ENCODE results near the gene EMCN. TPM values are rescaled to one million over a fixed set of nuclear protein-coding genes. Genes with fewer than 3 reads are reported as not detected.

EMCN gene
- total RNA-seq, 1 experiment from 2014 or later: not detected

DNA sequence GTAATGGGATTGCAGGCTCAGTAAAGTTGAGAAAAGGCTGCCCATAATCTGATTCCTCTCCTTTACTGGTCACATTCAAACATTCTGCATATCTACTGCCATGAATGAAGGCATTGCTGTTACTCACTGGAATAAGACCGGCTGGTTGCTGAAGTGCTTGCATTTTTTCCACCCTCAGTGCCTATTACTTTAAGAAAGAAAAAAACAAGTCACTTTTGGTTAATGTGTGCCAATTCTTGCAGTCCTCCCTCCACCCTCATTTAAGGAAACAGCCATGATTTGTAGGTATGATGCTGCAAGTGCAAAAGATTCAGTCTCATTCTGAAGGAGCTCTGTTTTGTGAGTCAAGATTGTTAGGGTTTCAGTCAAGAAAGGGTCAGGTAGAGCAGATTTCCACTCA, 94.9 kb downstream of the EMCN start:
- Histone ChIP-seq H3K36me3 (ENCODE audit: low read depth) (no peaks in the 10 kb centered on the region), H3K9me3 (ENCODE audit: insufficient read depth, low read depth) (no peaks in the 10 kb centered on the region), H3K79me2 (ENCODE audit: low read depth) (no peaks in the 10 kb centered on the region), H3K4me3 (no peak overlapping the region), H4K20me1 (ENCODE audit: insufficient read depth) (no peaks in the 10 kb centered on the region), H3F3A (ENCODE audit: insufficient read depth, low read depth) (no peaks in the 10 kb centered on the region), H3K4me2 (no peak overlapping the region), H3K9me2 (ENCODE audit: insufficient read depth) (no peaks in the 10 kb centered on the region), H3K27me3 (ENCODE audit: insufficient read depth, low read depth) (no peaks in the 10 kb centered on the region), H2AFZ (no peak overlapping the region), H3K27ac (no peak overlapping the region), H3K4me1 (replicated peaks; ENCODE audit: insufficient read depth) (no peaks in the 10 kb centered on the region)
- no peak for DNase-seq
- CTCF ChIA-PET: interaction anchor here (0.7 kb wide), 1 partner anchor 316 kb away, joined by 3 read pairs; no protein-coding TSS in a partner anchor
- intact Hi-C loops (cut with micrococcal nuclease; ENCODE audit: unreplicated experiment): no loop called here
- BruUV-seq (replicated peaks): no TSS peak
- TF ChIP-seq EZH2 (IDR thresholded peaks at IDR 0.05; ENCODE audit: low read depth): no peak
- TF ChIP-seq, protein P1, sequence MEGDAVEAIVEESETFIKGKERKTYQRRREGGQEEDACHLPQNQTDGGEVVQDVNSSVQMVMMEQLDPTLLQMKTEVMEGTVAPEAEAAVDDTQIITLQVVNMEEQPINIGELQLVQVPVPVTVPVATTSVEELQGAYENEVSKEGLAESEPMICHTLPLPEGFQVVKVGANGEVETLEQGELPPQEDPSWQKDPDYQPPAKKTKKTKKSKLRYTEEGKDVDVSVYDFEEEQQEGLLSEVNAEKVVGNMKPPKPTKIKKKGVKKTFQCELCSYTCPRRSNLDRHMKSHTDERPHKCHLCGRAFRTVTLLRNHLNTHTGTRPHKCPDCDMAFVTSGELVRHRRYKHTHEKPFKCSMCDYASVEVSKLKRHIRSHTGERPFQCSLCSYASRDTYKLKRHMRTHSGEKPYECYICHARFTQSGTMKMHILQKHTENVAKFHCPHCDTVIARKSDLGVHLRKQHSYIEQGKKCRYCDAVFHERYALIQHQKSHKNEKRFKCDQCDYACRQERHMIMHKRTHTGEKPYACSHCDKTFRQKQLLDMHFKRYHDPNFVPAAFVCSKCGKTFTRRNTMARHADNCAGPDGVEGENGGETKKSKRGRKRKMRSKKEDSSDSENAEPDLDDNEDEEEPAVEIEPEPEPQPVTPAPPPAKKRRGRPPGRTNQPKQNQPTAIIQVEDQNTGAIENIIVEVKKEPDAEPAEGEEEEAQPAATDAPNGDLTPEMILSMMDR (conservative IDR thresholded peaks at IDR 0.05): no peak
- POLR2A ChIA-PET (ENCODE audit: unreplicated experiment): no interaction called here

DNA sequence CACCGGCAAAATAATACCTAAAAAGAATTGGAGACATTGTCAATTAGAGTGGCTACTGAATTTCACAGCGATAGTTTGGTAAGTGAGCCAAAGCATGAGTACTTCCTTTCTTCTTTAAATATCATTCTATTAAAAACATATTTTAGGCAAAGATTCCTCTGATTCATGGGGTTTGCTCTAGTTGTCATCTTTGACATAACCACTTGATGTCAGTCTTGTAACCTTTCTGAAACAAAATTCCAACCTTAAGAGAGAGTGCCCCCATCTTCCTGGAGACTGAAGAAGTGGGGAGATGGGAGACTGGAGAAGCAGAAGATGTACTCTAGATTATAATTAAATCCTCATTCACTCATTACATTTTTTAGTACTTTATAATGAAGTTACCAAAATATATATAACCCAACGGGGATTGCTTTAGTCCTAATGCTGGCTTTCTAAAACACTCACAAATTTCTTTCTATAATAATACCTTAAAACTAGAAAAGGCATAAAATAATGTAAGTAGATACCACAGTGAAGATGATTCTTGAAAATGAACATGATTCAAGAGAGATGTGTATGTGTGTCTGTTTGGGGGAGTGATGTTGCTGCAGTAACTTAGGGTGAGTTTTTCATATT, 96.4 kb downstream of the EMCN start:
- BruUV-seq (replicated peaks): no TSS peak
- Histone ChIP-seq H4K20me1 (ENCODE audit: insufficient read depth) (no peaks in the 10 kb centered on the region), H3K36me3 (ENCODE audit: low read depth) (no peaks in the 10 kb centered on the region), H3K4me3 (no peak overlapping the region), H3K4me1 (replicated peaks; ENCODE audit: insufficient read depth) (no peaks in the 10 kb centered on the region), H3K27ac (no peak overlapping the region), H3K27me3 (ENCODE audit: insufficient read depth, low read depth) (no peaks in the 10 kb centered on the region), H3K9me3 (ENCODE audit: insufficient read depth, low read depth) (no peaks in the 10 kb centered on the region), H3K79me2 (ENCODE audit: low read depth) (no peaks in the 10 kb centered on the region), H2AFZ (no peak overlapping the region), H3K4me2 (no peak overlapping the region), H3K9me2 (ENCODE audit: insufficient read depth) (no peaks in the 10 kb centered on the region), H3F3A (ENCODE audit: insufficient read depth, low read depth) (no peaks in the 10 kb centered on the region)
- CTCF ChIA-PET: no interaction called here
- intact Hi-C loops (cut with micrococcal nuclease; ENCODE audit: unreplicated experiment): loop anchor here (2.0 kb wide), 3 partner anchors 321 to 925 kb away; partner anchors contain the start of gene PPP3CA
- TF ChIP-seq, protein P1 (conservative IDR thresholded peaks at IDR 0.05): peak; percentile 73
- no peak for TF ChIP-seq EZH2 (IDR thresholded peaks at IDR 0.05; ENCODE audit: low read depth)
- DNase-seq: no peak
- POLR2A ChIA-PET (ENCODE audit: unreplicated experiment): no interaction called here

DNA sequence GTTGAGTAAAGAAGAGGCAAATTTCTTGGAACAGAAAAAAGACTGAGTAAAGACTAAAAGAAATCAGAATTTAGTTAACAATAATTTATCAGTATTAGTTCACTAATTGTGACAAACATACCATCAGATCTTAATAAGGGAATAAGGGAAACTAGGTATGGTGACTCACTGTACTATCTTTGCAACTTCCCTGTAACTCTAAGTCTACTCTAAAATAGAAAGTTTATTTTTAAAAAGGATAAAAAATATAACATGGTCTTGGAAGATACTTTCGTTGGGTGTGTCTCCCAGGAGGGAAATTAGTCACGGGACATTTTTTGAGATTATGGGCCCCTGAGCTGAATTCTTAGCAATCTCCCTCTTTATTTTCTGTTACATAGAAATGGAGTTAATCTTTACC, 97.3 kb downstream of the EMCN start:
- DNase-seq: no peak
- no TSS peak for BruUV-seq (replicated peaks)
- Histone ChIP-seq H3K27ac (no peak overlapping the region), H3K4me3 (no peak overlapping the region), H3K9me3 (ENCODE audit: insufficient read depth, low read depth) (no peaks in the 10 kb centered on the region), H3K9me2 (ENCODE audit: insufficient read depth) (no peaks in the 10 kb centered on the region), H3K4me1 (replicated peaks; ENCODE audit: insufficient read depth) (no peaks in the 10 kb centered on the region), H3F3A (ENCODE audit: insufficient read depth, low read depth) (no peaks in the 10 kb centered on the region), H3K36me3 (ENCODE audit: low read depth) (no peaks in the 10 kb centered on the region), H3K27me3 (ENCODE audit: insufficient read depth, low read depth) (no peaks in the 10 kb centered on the region), H2AFZ (no peak overlapping the region; the same call in 1 of the 2 replicates), H3K4me2 (no peak overlapping the region), H3K79me2 (ENCODE audit: low read depth) (no peaks in the 10 kb centered on the region), H4K20me1 (ENCODE audit: insufficient read depth) (no peaks in the 10 kb centered on the region)
- TF ChIP-seq, protein P1 (conservative IDR thresholded peaks at IDR 0.05): no peak
- TF ChIP-seq EZH2 (IDR thresholded peaks at IDR 0.05; ENCODE audit: low read depth): no peak
- CTCF ChIA-PET: no interaction called here
- POLR2A ChIA-PET (ENCODE audit: unreplicated experiment): no interaction called here
- intact Hi-C loops (cut with micrococcal nuclease; ENCODE audit: unreplicated experiment): loop anchor here (2.0 kb wide), 3 partner anchors 322 to 926 kb away; partner anchors contain the start of gene PPP3CA

All from PC-9 (cell line).